ENCODE results near the gene FMNL2.

FMNL2 gene

DNA sequence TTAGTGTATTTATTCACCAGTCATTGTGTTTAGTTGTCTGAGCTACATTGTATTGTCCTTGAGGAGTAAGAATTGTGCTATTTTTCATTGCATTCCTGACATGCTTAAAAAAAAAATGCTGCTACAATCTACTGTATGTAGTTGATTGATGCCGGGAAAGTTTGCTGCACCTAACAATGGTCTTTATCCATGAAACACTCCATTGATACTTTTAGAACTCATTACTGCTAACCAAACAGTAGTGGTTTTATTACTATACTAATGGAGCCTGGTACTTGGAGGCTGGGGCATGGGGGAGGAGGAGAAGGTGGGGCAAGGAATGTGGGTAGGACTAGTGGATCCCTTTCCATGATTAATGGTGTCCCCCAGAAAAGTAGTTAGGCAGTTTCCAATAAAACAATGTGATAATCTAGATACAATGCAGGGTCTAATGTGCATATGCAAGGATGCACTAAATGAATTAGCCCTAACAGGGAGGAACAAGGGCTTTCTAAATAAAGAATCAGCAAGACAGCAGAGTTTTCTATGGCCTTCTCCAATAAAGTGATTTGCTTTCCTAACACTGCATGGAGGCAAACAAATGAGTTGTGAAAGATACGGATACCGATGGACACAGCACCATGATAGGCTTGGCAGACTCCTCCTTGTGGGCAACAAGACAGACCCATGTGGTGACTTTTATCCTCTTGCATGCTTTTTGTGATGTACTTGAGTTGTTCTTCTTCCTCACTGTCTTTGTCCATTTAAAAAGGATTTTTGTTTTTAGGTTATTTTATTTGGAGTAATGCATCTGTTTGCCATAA is 78.5 kb downstream of the FMNL2 start:
- Histone ChIP-seq H3K36me3 (no peaks in the 10 kb centered on the region), H3K4me3 (ENCODE audit: low read depth, low read length) (no peak overlapping the region), H3K27ac (no peak overlapping the region), H3K9me3 (ENCODE audit: severe bottlenecking) (no peaks in the 10 kb centered on the region), H3K27me3 (ENCODE audit: insufficient read depth, low read depth, severe bottlenecking) (no peaks in the 10 kb centered on the region)
- DNase-seq: no peak
- TF ChIP-seq, protein P1, sequence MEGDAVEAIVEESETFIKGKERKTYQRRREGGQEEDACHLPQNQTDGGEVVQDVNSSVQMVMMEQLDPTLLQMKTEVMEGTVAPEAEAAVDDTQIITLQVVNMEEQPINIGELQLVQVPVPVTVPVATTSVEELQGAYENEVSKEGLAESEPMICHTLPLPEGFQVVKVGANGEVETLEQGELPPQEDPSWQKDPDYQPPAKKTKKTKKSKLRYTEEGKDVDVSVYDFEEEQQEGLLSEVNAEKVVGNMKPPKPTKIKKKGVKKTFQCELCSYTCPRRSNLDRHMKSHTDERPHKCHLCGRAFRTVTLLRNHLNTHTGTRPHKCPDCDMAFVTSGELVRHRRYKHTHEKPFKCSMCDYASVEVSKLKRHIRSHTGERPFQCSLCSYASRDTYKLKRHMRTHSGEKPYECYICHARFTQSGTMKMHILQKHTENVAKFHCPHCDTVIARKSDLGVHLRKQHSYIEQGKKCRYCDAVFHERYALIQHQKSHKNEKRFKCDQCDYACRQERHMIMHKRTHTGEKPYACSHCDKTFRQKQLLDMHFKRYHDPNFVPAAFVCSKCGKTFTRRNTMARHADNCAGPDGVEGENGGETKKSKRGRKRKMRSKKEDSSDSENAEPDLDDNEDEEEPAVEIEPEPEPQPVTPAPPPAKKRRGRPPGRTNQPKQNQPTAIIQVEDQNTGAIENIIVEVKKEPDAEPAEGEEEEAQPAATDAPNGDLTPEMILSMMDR (IDR thresholded peaks at IDR 0.05; ENCODE audit: low read depth, low read length): no peak

DNA sequence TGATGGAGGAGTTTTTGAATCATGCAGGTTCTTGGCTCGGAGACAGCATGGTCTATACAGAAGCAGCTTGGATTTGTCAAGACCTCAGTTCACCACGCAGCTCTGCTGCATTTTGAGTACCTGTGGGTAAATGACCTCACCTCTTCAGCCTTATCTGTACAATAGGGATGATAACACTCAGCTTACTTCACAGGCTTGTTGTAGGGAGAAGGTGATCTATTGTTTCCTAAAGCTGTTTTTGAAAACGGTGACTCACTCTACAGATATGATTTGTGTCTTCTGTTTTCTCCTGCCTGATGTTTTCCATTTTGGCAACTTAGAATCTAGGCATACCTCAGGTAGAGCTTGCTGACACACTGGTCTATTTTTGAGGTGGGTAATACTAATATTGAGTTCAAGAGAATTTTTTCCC is 80.3 kb downstream of the FMNL2 start:
- H3K4me3 ChIP-seq (ENCODE audit: low read depth, low read length): no peak overlapping the region
- TF ChIP-seq, protein P1 (IDR thresholded peaks at IDR 0.05; ENCODE audit: low read depth, low read length): no peak
- H3K27me3 ChIP-seq (ENCODE audit: insufficient read depth, low read depth, severe bottlenecking): no peaks in the 10 kb centered on the region
- H3K36me3 ChIP-seq: no peaks in the 10 kb centered on the region
- H3K27ac ChIP-seq: no peak overlapping the region
- H3K9me3 ChIP-seq (ENCODE audit: severe bottlenecking): no peaks in the 10 kb centered on the region
- no peak for DNase-seq

- TF ChIP-seq, protein P1 (IDR thresholded peaks at IDR 0.05; ENCODE audit: low read depth, low read length): no peak
- Histone ChIP-seq H3K4me3 (ENCODE audit: low read depth, low read length) (no peak overlapping the region), H3K27ac (no peak overlapping the region), H3K36me3 (no peaks in the 10 kb centered on the region), H3K27me3 (ENCODE audit: insufficient read depth, low read depth, severe bottlenecking) (no peaks in the 10 kb centered on the region), H3K9me3 (ENCODE audit: severe bottlenecking) (no peaks in the 10 kb centered on the region)
- no peak for DNase-seq
These were observed 80.8 kb downstream of the FMNL2 start for GRCh38 chr2:152415796-152416195.

- Histone ChIP-seq H3K4me3 (ENCODE audit: low read depth, low read length) (no peak overlapping the region), H3K27ac (no peak overlapping the region)
- DNase-seq: no peak
These were observed 83.7 kb downstream of the FMNL2 start for GRCh38 chr2:152418688-152419087.

GRCh38 chr2:152419944-152420343 is 85.0 kb downstream of the FMNL2 start:
- Histone ChIP-seq H3K36me3 (no peaks in the 10 kb centered on the region), H3K9me3 (ENCODE audit: severe bottlenecking) (no peaks in the 10 kb centered on the region), H3K27ac (no peak overlapping the region), H3K27me3 (ENCODE audit: insufficient read depth, low read depth, severe bottlenecking) (no peaks in the 10 kb centered on the region), H3K4me3 (ENCODE audit: low read depth, low read length) (no peak overlapping the region)
- no peak for DNase-seq
- TF ChIP-seq, protein P1 (IDR thresholded peaks at IDR 0.05; ENCODE audit: low read depth, low read length): no peak

More at GRCh38 chr2:152418688-152419087, 83.7 kb downstream of the FMNL2 start:
- Histone ChIP-seq H3K9me3 (ENCODE audit: severe bottlenecking) (no peaks in the 10 kb centered on the region), H3K36me3 (no peaks in the 10 kb centered on the region), H3K27me3 (ENCODE audit: insufficient read depth, low read depth, severe bottlenecking) (no peaks in the 10 kb centered on the region)
- TF ChIP-seq, protein P1 (IDR thresholded peaks at IDR 0.05; ENCODE audit: low read depth, low read length): no peak

DNA sequence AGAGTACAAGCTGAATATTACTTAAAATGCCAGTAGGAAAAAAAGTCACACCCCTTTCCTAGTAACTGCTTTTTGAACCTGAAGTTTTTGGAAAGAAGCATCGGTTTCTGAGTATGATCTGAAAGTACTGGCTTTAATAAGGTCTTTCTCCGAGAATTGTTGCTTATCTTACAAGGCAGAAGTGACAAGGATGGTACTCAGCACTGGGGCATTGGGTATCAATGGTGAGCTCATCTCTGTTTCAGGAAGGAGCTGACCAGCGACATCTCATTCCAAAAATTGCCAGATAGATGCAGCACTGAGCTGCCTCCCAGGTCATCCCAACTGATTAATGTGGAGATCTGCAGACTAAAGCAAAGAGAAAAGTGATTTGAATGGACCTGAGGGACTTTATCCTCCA is 85.4 kb downstream of the FMNL2 start:
- DNase-seq: no peak
- Histone ChIP-seq H3K27ac (no peak overlapping the region), H3K36me3 (no peaks in the 10 kb centered on the region), H3K4me3 (ENCODE audit: low read depth, low read length) (no peak overlapping the region), H3K27me3 (ENCODE audit: insufficient read depth, low read depth, severe bottlenecking) (no peaks in the 10 kb centered on the region), H3K9me3 (ENCODE audit: severe bottlenecking) (no peaks in the 10 kb centered on the region)
- TF ChIP-seq, protein P1 (IDR thresholded peaks at IDR 0.05; ENCODE audit: low read depth, low read length): no peak
